Omental fat pad (tissue), 4 donors: ENCODE results near the gene MT1E. TPM values are rescaled to one million over a fixed set of nuclear protein-coding genes. Genes with fewer than 3 reads are reported as not detected.
"Not testable (repeated sequence)": the region's sequence is repeated elsewhere in the genome, so short reads cannot be mapped to it uniquely, and the experiment has no call there.

ENCODE experiments used
- ATAC-seq: fragments of 150-250 bp; one replicate; pipeline ENCODE4 v1.9.1; 2016; ENCODE audit warnings: mild to moderate bottlenecking, moderate library complexity; ENCODE audit not compliant: low FRiP score
- DNase-seq: peaks from one replicate; pipeline ENCODE4 v3.0.0-alpha.2; 2019; ENCODE audit warnings: low spot score
- total RNA-seq, 4 donors: library from RNA; depleted of rRNA; stranded (reverse); fragments of >200 nt; gene quantifications; one replicate each; pipeline ENCODE4 v1.1.0, GENCODE V29; 2016
- TF ChIP-seq, protein P1 (sequence below), 3 donors: fragments of 450-650 bp; IDR thresholded peaks; one replicate each; pipeline ENCODE4 v1.5.1; 2016 to 2017; ENCODE audit warnings: antibody characterized with exemption in 3 of 3, mild to moderate bottlenecking in 3 of 3, moderate library complexity in 2 of 3

The MT1E gene
- total RNA-seq = 1,000 to 10,000 TPM in 2 of 4 donors, 100 to 1,000 TPM in 2; 386 to 3,925 (median 1,028) TPM

DNA sequence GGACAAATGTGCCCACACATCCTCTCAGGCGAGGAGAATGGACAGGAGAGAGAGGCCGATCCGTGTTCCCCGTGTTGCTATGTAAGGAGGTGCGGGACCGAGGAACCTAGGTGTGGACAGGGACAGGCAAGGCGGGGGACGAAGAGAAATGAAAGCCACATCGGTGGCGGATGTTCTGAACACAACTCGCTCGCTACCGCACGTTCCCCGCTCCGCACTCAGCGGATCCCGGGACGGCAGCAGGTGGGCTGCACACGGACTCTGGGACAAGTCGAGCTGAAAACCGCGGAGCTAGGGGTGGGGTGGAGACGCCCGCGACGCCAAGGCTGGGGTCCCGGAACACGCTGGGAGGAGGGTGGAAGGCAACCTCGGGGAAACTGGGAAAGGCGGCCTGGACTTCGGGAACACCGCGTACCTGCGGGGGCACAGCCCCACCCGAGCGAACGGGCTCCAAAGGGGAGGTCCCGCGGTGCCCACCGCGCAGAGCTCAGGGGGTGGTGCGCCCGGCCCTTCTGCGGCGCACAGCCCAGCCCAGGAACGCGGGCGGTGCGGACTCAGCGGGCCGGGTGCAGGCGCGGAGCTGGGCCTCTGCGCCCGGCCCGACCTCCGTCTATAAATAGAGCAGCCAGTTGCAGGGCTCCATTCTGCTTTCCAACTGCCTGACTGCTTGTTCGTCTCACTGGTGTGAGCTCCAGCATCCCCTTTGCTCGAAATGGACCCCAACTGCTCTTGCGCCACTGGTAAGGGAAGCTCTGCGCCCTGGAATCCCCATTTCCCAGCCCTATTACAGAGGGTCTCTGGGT is at the start of gene MT1E:
MT1E (plus strand) TSS at position 642 of the 803 bp plus-strand sequence; CDS start at position 713, 71 bp downstream.
- DNase-seq = peak; percentile 79
- TF ChIP-seq, protein P1, sequence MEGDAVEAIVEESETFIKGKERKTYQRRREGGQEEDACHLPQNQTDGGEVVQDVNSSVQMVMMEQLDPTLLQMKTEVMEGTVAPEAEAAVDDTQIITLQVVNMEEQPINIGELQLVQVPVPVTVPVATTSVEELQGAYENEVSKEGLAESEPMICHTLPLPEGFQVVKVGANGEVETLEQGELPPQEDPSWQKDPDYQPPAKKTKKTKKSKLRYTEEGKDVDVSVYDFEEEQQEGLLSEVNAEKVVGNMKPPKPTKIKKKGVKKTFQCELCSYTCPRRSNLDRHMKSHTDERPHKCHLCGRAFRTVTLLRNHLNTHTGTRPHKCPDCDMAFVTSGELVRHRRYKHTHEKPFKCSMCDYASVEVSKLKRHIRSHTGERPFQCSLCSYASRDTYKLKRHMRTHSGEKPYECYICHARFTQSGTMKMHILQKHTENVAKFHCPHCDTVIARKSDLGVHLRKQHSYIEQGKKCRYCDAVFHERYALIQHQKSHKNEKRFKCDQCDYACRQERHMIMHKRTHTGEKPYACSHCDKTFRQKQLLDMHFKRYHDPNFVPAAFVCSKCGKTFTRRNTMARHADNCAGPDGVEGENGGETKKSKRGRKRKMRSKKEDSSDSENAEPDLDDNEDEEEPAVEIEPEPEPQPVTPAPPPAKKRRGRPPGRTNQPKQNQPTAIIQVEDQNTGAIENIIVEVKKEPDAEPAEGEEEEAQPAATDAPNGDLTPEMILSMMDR (IDR thresholded peaks at IDR 0.05) = no peak

GRCh38 chr16:56576585-56577299 is 48.8 kb upstream of the MT1E start:
- DNase-seq (peak; percentile 53), ATAC-seq (peak; percentile 87)
- TF ChIP-seq, protein P1 (IDR thresholded peaks at IDR 0.05) = peak in 2 of 3 donors; percentile 13 to 16

More for the DNA sequence above, at the start of gene MT1E:
- peak; percentile 94 for ATAC-seq

- no peak for ATAC-seq
- DNase-seq = no peak
These were observed 48.3 kb upstream of the MT1E start for GRCh38 chr16:56577300-56577625.

GRCh38 chr16:56580391-56581048 is 45.1 kb upstream of the MT1E start:
- TF ChIP-seq, protein P1 (IDR thresholded peaks at IDR 0.05) = no peak
- DNase-seq (no peak), ATAC-seq (no peak)

More at GRCh38 chr16:56577300-56577625, 48.3 kb upstream of the MT1E start:
- TF ChIP-seq, protein P1 (IDR thresholded peaks at IDR 0.05) = no peak

DNA sequence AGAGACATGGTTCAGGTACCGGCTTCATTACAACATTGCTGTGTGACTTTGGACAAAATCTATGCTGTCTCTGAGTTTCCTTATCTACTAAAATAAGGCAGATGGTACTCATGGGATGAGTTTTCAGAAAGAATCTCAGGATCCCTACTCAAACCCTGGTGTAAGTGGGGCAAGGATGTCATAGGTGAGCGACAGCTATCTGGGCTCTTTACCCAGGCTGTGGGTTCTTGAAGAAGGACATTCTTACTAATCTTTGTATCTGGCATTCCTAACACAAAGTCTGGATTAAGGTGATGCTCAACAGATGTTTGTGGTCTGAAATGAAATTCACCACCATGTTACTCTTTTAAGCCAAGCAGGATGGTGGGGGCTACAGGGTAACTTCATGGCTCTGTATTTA is 42.7 kb upstream of the MT1E start:
- not testable (repeated sequence) for DNase-seq, ATAC-seq

DNA sequence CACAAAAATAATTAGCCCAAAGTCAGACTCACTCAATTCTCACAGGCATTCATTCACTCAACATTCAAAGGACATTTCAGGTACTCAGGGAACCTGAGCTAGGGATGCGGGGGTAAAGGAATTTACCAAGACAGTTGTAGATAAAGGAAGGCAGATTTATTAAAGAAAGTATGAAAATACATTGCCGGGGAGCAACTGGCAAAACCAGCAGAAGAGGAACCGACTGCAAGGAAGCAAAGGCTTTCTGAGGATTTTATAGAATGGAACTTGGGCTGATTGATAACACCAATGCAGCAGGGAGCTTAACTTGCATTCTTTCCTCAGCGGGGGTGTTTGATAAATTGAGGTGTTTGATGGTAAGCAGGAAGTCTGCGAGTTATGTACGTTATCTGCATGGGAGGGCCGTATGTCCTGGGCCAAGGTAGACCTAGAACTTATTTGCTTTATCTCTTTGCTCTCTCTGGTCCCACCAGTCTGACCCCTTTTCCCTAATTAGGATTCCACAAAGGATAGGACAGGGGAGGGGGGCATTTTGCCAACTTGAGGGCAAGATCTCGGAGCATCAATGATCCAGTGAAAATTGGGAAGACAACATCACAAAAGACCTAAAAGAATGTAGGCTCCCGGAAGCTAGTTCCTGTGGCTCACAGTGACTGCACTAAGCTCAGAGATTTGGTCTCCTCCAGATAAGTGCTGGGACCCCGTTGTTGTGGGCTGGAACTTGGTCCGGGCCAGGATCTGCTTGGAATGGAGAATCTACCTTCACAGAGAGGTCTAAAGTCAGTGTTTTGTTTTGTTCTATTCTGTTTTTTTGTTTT is 42.0 kb upstream of the MT1E start:
- DNase-seq = no peak
- TF ChIP-seq, protein P1 (IDR thresholded peaks at IDR 0.05) = no peak
- no peak for ATAC-seq
